Activated CD4-positive, CD25-positive, alpha-beta regulatory T cell treated with anti-CD3 and anti-CD28 coated beads, Interleukin-2, amount 50 U/mL, for 24 hours (primary cell): Measurements from ENCODE around the gene RIN2.
A peak's percentile ranks its signal among the peaks of the same experiment; 100 is the strongest.

ENCODE experiments used
- ATAC-seq, 2 donors: fragments of 150-1000 bp; cut with Tn5 transposase; one replicate each; pipeline ENCODE4 v1.10.0; 2021; ENCODE audit warnings: mild to moderate bottlenecking in 1 of 2, moderate library complexity in 1 of 2

The RIN2 gene

GRCh38 chr20:19758133-19758500, at the start of gene RIN2:
Gene RIN2 (plus strand): TSS chr20:19758258. CDS start chr20:19889602, 131,344 bp downstream.
- no peak for ATAC-seq

GRCh38 chr20:19709635-19710335, 48.3 kb upstream of the RIN2 start:
- ATAC-seq, result no peak

- no peak for ATAC-seq
These were observed 47.5 kb upstream of the RIN2 start for GRCh38 chr20:19710336-19711120.

GRCh38 chr20:19711126-19711525, 46.9 kb upstream of the RIN2 start:
- ATAC-seq, result no peak

- no peak for ATAC-seq
These were observed 45.3 kb upstream of the RIN2 start for GRCh38 chr20:19712721-19713260.

GRCh38 chr20:19713822-19714578, 44.1 kb upstream of the RIN2 start:
- ATAC-seq, result no peak

GRCh38 chr20:19714579-19714840, 43.5 kb upstream of the RIN2 start:
- ATAC-seq, result no peak

GRCh38 chr20:19715986-19716385, 42.1 kb upstream of the RIN2 start:
- no peak for ATAC-seq

GRCh38 chr20:19718880-19719279, 39.2 kb upstream of the RIN2 start:
- no peak for ATAC-seq

- ATAC-seq, result no peak
These were observed 37.1 kb upstream of the RIN2 start for GRCh38 chr20:19720991-19721390.

- no peak for ATAC-seq
These were observed 35.0 kb upstream of the RIN2 start for GRCh38 chr20:19723051-19723450.

GRCh38 chr20:19723813-19724430, 34.1 kb upstream of the RIN2 start:
- no peak for ATAC-seq

GRCh38 chr20:19725373-19725772, 32.7 kb upstream of the RIN2 start:
- ATAC-seq, result no peak

GRCh38 chr20:19725814-19726525, 32.1 kb upstream of the RIN2 start:
- ATAC-seq, result no peak

- ATAC-seq, result no peak
These were observed 30.7 kb upstream of the RIN2 start for GRCh38 chr20:19727251-19727847.

- no peak for ATAC-seq
These were observed 28.4 kb upstream of the RIN2 start for GRCh38 chr20:19729672-19730071.

- ATAC-seq, result no peak
These were observed 27.4 kb upstream of the RIN2 start for GRCh38 chr20:19730706-19731105.

- no peak for ATAC-seq
These were observed 23.2 kb upstream of the RIN2 start for GRCh38 chr20:19734811-19735210.

- ATAC-seq, result no peak
These were observed 22.6 kb upstream of the RIN2 start for GRCh38 chr20:19735446-19735845.

- peak in 1 of 2 donors; percentile 30 for ATAC-seq
These were observed 21.0 kb upstream of the RIN2 start for GRCh38 chr20:19737025-19737424.

GRCh38 chr20:19738951-19739350, 19.1 kb upstream of the RIN2 start:
- ATAC-seq, result no peak

- no peak for ATAC-seq
These were observed 18.7 kb upstream of the RIN2 start for GRCh38 chr20:19739351-19739750.
